K562 (cell line): ENCODE results near the gene TRRAP. TPM values are rescaled to one million over a fixed set of nuclear protein-coding genes. Genes with fewer than 3 reads are reported as not detected.

Experiments used
- ATAC-seq: fragments of 200-7000 bp; cut with Tn5 transposase; 3 replicates; pipeline ENCODE4 v1.9.1; 2020; ENCODE audit warnings: moderate library complexity
- BruUV-seq: library from RNA; stranded (reverse); fragments of 400-500 nt; replicated peaks from 2 replicates; lab custom pipeline; 2021; lab: Mats Ljungman, UMichigan
- CTCF ChIA-PET: fragments of 300-600 bp; formaldehyde crosslinking; extraction: SDS; loops from one replicate; lab custom pipeline; 2021; ENCODE audit warnings: low intra/inter-chr PET ratio; lab: Yijun Ruan, JAX
- POLR2A ChIA-PET: fragments of 300-600, 350-650 bp; sonication (Branson Sonifier 250); formaldehyde crosslinking; extraction: SDS; loops from one replicate; lab custom pipeline; 2021; ENCODE audit warnings: antibody characterized with exemption, inconsistent platforms; lab: Yijun Ruan, JAX
- DNase-seq, 4 experiments: peaks; one replicate each; pipeline versions ENCODE4 v3.0.0 to v3.0.0-alpha.2; 2011 to 2018; ENCODE audit warnings: low spot score in 3 of 4, mixed read lengths in 3 of 4; ENCODE audit errors: extremely low read depth in 1 of 4
- FAIRE-seq: peaks from 2 replicates; lab custom pipeline; 2011; peaks lifted over from hg19 to GRCh38; lab: Jason Lieb, UNC
- H2AFZ ChIP-seq: 2 replicates; pipeline ENCODE4 v1.6.0; 2011; ENCODE audit warnings: low read depth, low read length, control low read depth, inconsistent platforms
- H3K27ac ChIP-seq: fragments of 200-600 bp; 3 replicates; pipeline ENCODE4 v1.8.0; 2011; ENCODE audit warnings: low read depth, mild to moderate bottlenecking, control low read depth, inconsistent platforms, low read length, moderate library complexity, mixed read lengths; ENCODE audit errors: extremely low read depth
- H3K27me3 ChIP-seq, 2 experiments: fragments of 300-600 bp in 1 of 2; 2 replicates in 1 of 2; 3 replicates in 1 of 2; pipeline versions ENCODE4 v1.6.0 to v1.8.0; 2011; ENCODE audit warnings: inconsistent platforms in 2 of 2, low read length in 2 of 2, mild to moderate bottlenecking in 1 of 2, mixed read lengths in 1 of 2, moderate library complexity in 1 of 2; ENCODE audit not compliant: control insufficient read depth in 2 of 2, insufficient read depth in 2 of 2
- H3K36me3 ChIP-seq: fragments of 300-600 bp; 3 replicates; pipeline ENCODE4 v1.8.0; 2011; ENCODE audit warnings: mild to moderate bottlenecking, low read length, inconsistent platforms; ENCODE audit not compliant: control insufficient read depth, insufficient read depth
- H3K4me1 ChIP-seq, 2 experiments: fragments of 200-600 bp in 1 of 2; replicated peaks in 1 of 2; 2 replicates in 1 of 2; 3 replicates in 1 of 2; pipeline versions ENCODE4 v1.5.1 to v1.8.0; 2011; ENCODE audit warnings: inconsistent platforms in 2 of 2, low read length in 2 of 2, mild to moderate bottlenecking in 1 of 2, mixed read lengths in 1 of 2, moderate library complexity in 1 of 2; ENCODE audit not compliant: control insufficient read depth in 2 of 2, insufficient read depth in 2 of 2
- H3K4me2 ChIP-seq: 2 replicates; pipeline ENCODE4 v1.6.1; 2011; ENCODE audit warnings: low read length, control low read depth, inconsistent platforms, mixed read lengths; ENCODE audit not compliant: insufficient read depth
- H3K4me3 ChIP-seq: fragments of 200-600 bp; sonication (generic), shearing (Covaris generic); 2 replicates; pipeline ENCODE4 v1.5.1; 2016; ENCODE audit warnings: control low read depth, inconsistent platforms
- H3K79me2 ChIP-seq: fragments of 200-600 bp; 3 replicates; pipeline ENCODE4 v1.8.0; 2011; ENCODE audit warnings: low read length, inconsistent platforms; ENCODE audit not compliant: control insufficient read depth, insufficient read depth
- H3K9ac ChIP-seq, 2 experiments: 2 replicates each; pipeline versions ENCODE4 v1.6.0 to v1.6.1; 2011; ENCODE audit warnings: low read depth in 2 of 2, low read length in 2 of 2, control low read depth in 1 of 2, inconsistent platforms in 1 of 2, mild to moderate bottlenecking in 1 of 2, mixed read lengths in 1 of 2; ENCODE audit not compliant: insufficient read depth in 1 of 2
- H3K9me1 ChIP-seq: one replicate; pipeline ENCODE4 v1.6.0; 2011; ENCODE audit warnings: inconsistent platforms, mild to moderate bottlenecking, low read length, moderate library complexity; ENCODE audit not compliant: control insufficient read depth, insufficient read depth
- H3K9me3 ChIP-seq: replicated peaks from 2 replicates; pipeline ENCODE4 v1.5.1; 2011; ENCODE audit warnings: low read depth, low read length, inconsistent platforms; ENCODE audit not compliant: control insufficient read depth, insufficient read depth
- H4K20me1 ChIP-seq: replicated peaks from 2 replicates; pipeline ENCODE4 v1.6.1; 2011; ENCODE audit warnings: low read length, inconsistent platforms, mixed read lengths; ENCODE audit not compliant: control insufficient read depth, insufficient read depth
- HLTF ChIP-seq: fragments of 450-650 bp; IDR thresholded peaks from 2 replicates; pipeline ENCODE4 v1.6.1; 2016
- WGBS: fragments of 100-300 bp; shearing (Covaris generic); methylation state at CpG from one replicate; pipeline ENCODE4 v1.1.6; 2016; ENCODE audit warnings: low coverage, mixed read lengths; ENCODE audit not compliant: insufficient coverage; ENCODE audit errors: missing lambda C conversion rate; 5-methylcytosine and 5-hydroxymethylcytosine counted together
- in situ Hi-C: fragments of 300-500 bp; cut with MboI; formaldehyde crosslinking; loops from 4 replicates; pipeline ENCODE4 v1.15.0; 2018; ENCODE audit warnings: inconsistent platforms, mixed read lengths
- intact Hi-C: fragments of 100-400 bp; cut with micrococcal nuclease; formaldehyde crosslinking; loops from 2 replicates; pipeline ENCODE4 v1.14.2; 2022
- polyA plus RNA-seq, 8 experiments: library from polyadenylated mRNA; depleted of rRNA in 4 of 8; stranded (reverse) in 5 of 8; unstranded in 3 of 8; fragments of >200 nt; fragmentation: Nextera tagmentation in 2 of 8; fragmentation: Illumina TruSeq in 1 of 8; extraction: Ambion mirVana in 2 of 8; extraction: Trizol in 1 of 8; gene quantifications; 2 replicates each; pipeline versions ENCODE4 v1.2.1 to v1.2.3, GENCODE V29; 2011 to 2014; ENCODE audit warnings: inconsistent platforms in 1 of 8, missing spikeins in 1 of 8
- total RNA-seq, 7 experiments: library from RNA; depleted of rRNA in 6 of 7; stranded (reverse); fragments of >200 nt in 6 of 7; fragmentation: Illumina TruSeq in 2 of 7; extraction: Trizol in 2 of 7; gene quantifications; 2 replicates each; pipeline versions ENCODE4 v1.2.1 to v1.2.3, GENCODE V29; 2011 to 2021; ENCODE audit warnings: low replicate concordance in 1 of 7
- TF ChIP-seq, protein P1 (sequence below): fragments of 450-650 bp; IDR thresholded peaks from 2 replicates; pipeline ENCODE4 v1.6.1; 2016; ENCODE audit warnings: mild to moderate bottlenecking

TRRAP gene
- total and polyA plus RNA-seq, 9 of the 15 experiments (the other 6 are each of a cell fraction or from before 2014, with no cell fraction given), result 1.3 to 47.2 (median 9.7) TPM

GRCh38 chr7:99002148-99002826, 124.0 kb downstream of the TRRAP start:
- H3K9me3 ChIP-seq, result no peaks in the 10 kb centered on the region
- H4K20me1 ChIP-seq, result no peaks in the 10 kb centered on the region
- H2AFZ ChIP-seq, result no peak overlapping the region
- H3K36me3 ChIP-seq, result peaks cover 92% of the 10 kb centered on the region
- H3K27me3 ChIP-seq, result no peaks in the 10 kb centered on the region
- ATAC-seq (no peak), FAIRE-seq (peak; percentile 19)
- H3K4me3 ChIP-seq, result no peak overlapping the region
- ChIA-PET CTCF (no interaction called here), POLR2A (interaction anchor here (0.5 kb wide), 1 partner anchor 9 kb away, joined by 3 read pairs; no protein-coding TSS in a partner anchor)
- H3K27ac ChIP-seq, result no peak overlapping the region
- WGBS, result 95% methylated on average over 11 of the region's 12 CpGs
- intact Hi-C loops (no loop called here), in situ Hi-C loops (no loop called here)
- H3K9ac ChIP-seq, result no peak overlapping the region
- no peak overlapping the region for H3K4me2 ChIP-seq
- H3K9me1 ChIP-seq, result no peaks in the 10 kb centered on the region
- no peak for TF ChIP-seq HLTF
- TF ChIP-seq, protein P1, sequence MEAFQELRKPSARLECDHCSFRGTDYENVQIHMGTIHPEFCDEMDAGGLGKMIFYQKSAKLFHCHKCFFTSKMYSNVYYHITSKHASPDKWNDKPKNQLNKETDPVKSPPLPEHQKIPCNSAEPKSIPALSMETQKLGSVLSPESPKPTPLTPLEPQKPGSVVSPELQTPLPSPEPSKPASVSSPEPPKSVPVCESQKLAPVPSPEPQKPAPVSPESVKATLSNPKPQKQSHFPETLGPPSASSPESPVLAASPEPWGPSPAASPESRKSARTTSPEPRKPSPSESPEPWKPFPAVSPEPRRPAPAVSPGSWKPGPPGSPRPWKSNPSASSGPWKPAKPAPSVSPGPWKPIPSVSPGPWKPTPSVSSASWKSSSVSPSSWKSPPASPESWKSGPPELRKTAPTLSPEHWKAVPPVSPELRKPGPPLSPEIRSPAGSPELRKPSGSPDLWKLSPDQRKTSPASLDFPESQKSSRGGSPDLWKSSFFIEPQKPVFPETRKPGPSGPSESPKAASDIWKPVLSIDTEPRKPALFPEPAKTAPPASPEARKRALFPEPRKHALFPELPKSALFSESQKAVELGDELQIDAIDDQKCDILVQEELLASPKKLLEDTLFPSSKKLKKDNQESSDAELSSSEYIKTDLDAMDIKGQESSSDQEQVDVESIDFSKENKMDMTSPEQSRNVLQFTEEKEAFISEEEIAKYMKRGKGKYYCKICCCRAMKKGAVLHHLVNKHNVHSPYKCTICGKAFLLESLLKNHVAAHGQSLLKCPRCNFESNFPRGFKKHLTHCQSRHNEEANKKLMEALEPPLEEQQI, result no peak
- TF ChIP-seq, all 486 proteins: peak for 0
- no peak for DNase-seq
- no TSS peak for BruUV-seq
- H3K79me2 ChIP-seq, result no peaks in the 10 kb centered on the region
- H3K4me1 ChIP-seq, result peaks cover 0 to 3% of the 10 kb centered on the region in 2 experiments; a peak in 1 of 5 replicates
